ENCODE measurements around the gene MED12L.

MED12L gene

DNA sequence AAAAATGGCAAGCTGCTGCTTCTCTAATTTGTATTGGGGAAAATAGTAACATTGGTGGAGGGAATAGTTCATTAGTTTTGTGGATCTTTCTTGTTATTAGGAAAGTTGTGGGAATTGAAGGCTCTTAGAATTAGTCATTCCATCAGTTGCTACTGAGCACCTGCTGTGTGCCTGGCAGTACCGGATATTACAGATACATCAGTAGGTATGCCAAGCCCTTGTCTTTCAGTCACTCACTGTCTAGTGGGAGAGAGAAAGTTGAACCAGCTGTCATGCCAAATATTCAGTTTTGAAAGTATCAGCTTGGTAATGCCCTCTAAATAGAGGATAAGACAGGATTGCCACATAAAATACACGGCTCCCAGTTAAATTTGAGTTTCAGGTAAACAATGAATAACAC, 342.9 kb downstream of the MED12L start:
- Histone ChIP-seq H3K4me3 (replicated peaks; ENCODE audit: insufficient read depth, low read length) (no peak overlapping the region), H3K27ac (replicated peaks) (no peak overlapping the region), H3K27me3 (ENCODE audit: insufficient read depth, poor library complexity, severe bottlenecking) (no peaks in the 10 kb centered on the region)
- no peak for DNase-seq (ENCODE audit: low read depth in 1 of 2, low spot score in 1 of 2)
- no peak for TF ChIP-seq GABPA (IDR thresholded peaks at IDR 0.05; ENCODE audit: low read depth)
- TF ChIP-seq, protein P1, sequence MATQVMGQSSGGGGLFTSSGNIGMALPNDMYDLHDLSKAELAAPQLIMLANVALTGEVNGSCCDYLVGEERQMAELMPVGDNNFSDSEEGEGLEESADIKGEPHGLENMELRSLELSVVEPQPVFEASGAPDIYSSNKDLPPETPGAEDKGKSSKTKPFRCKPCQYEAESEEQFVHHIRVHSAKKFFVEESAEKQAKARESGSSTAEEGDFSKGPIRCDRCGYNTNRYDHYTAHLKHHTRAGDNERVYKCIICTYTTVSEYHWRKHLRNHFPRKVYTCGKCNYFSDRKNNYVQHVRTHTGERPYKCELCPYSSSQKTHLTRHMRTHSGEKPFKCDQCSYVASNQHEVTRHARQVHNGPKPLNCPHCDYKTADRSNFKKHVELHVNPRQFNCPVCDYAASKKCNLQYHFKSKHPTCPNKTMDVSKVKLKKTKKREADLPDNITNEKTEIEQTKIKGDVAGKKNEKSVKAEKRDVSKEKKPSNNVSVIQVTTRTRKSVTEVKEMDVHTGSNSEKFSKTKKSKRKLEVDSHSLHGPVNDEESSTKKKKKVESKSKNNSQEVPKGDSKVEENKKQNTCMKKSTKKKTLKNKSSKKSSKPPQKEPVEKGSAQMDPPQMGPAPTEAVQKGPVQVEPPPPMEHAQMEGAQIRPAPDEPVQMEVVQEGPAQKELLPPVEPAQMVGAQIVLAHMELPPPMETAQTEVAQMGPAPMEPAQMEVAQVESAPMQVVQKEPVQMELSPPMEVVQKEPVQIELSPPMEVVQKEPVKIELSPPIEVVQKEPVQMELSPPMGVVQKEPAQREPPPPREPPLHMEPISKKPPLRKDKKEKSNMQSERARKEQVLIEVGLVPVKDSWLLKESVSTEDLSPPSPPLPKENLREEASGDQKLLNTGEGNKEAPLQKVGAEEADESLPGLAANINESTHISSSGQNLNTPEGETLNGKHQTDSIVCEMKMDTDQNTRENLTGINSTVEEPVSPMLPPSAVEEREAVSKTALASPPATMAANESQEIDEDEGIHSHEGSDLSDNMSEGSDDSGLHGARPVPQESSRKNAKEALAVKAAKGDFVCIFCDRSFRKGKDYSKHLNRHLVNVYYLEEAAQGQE (IDR thresholded peaks at IDR 0.05; ENCODE audit: insufficient replicate concordance, low read depth) = no peak
- TF ChIP-seq POLR2AphosphoS5 (IDR thresholded peaks at IDR 0.05; ENCODE audit: low read depth) = no peak
- TF ChIP-seq SPI1 (IDR thresholded peaks at IDR 0.05; ENCODE audit: borderline replicate concordance, low read depth) = no peak
- TF ChIP-seq, protein P2, sequence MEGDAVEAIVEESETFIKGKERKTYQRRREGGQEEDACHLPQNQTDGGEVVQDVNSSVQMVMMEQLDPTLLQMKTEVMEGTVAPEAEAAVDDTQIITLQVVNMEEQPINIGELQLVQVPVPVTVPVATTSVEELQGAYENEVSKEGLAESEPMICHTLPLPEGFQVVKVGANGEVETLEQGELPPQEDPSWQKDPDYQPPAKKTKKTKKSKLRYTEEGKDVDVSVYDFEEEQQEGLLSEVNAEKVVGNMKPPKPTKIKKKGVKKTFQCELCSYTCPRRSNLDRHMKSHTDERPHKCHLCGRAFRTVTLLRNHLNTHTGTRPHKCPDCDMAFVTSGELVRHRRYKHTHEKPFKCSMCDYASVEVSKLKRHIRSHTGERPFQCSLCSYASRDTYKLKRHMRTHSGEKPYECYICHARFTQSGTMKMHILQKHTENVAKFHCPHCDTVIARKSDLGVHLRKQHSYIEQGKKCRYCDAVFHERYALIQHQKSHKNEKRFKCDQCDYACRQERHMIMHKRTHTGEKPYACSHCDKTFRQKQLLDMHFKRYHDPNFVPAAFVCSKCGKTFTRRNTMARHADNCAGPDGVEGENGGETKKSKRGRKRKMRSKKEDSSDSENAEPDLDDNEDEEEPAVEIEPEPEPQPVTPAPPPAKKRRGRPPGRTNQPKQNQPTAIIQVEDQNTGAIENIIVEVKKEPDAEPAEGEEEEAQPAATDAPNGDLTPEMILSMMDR (IDR thresholded peaks at IDR 0.05; ENCODE audit: insufficient read depth, low read length) = no peak

DNA sequence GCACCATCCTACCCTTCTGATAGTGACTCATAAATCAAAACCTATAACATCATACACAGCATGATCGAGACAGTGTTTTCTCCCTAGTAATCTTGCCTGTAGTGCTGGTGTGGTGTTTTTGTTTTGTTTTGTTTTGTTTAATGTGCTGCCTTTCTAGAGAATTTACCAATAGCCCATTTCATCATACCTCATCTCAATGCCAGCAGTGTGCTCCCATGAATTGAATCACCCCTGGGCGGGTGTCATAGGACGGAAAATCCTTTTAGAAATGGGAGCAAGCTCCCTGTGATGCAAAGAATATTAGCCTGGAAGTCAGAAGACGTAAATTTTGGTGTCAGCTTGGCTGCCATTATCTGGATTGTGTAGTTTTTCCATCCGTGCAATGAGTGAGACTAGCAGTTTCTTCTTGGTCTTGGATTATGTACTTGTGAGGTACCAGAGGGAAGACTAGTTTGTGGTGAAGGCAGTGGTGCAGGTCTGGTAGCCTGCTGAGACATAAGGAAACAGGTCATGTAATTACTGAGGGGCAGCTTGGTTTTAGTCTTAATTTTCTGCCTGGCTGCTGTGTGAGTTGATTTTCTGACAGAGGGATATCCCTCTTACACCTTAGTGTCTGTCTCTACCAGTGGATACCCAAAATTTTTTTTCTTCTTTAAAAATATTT, 345.5 kb downstream of the MED12L start:
- no peak overlapping the region for H3K27ac ChIP-seq (replicated peaks)
- DNase-seq (ENCODE audit: low read depth in 1 of 2, low spot score in 1 of 2) = no peak
- no peaks in the 10 kb centered on the region for H3K27me3 ChIP-seq (ENCODE audit: insufficient read depth, poor library complexity, severe bottlenecking)
- TF ChIP-seq SPI1 (IDR thresholded peaks at IDR 0.05; ENCODE audit: borderline replicate concordance, low read depth) = no peak
- TF ChIP-seq, protein P1 (IDR thresholded peaks at IDR 0.05; ENCODE audit: insufficient replicate concordance, low read depth) = no peak
- TF ChIP-seq POLR2AphosphoS5 (IDR thresholded peaks at IDR 0.05; ENCODE audit: low read depth) = no peak
- no peak for TF ChIP-seq GABPA (IDR thresholded peaks at IDR 0.05; ENCODE audit: low read depth)
- TF ChIP-seq, protein P2 (IDR thresholded peaks at IDR 0.05; ENCODE audit: insufficient read depth, low read length) = no peak
- no peak overlapping the region for H3K4me3 ChIP-seq (replicated peaks; ENCODE audit: insufficient read depth, low read length)

DNA sequence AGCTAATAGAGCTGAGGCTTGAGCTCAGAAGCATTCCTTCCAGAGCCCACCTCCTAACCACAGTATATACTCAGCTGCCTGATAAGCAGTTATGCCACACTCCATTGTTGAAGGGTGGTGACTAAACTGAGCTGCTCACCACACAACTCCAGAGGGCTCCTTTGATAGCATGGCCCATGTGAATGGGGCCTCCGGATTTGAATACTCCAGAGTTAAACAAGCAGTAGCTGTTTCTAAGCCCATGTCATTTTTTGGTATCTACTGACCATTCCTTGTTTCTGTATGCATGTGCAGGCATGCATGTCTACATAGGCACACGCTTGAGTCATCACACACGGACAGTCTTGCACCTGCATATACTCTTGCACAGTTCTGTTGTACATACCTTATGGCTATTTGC, 346.5 kb downstream of the MED12L start:
- Histone ChIP-seq H3K4me3 (replicated peaks; ENCODE audit: insufficient read depth, low read length) (no peak overlapping the region), H3K27ac (replicated peaks) (no peak overlapping the region), H3K27me3 (ENCODE audit: insufficient read depth, poor library complexity, severe bottlenecking) (no peaks in the 10 kb centered on the region)
- no peak for DNase-seq (ENCODE audit: low read depth in 1 of 2, low spot score in 1 of 2)
- TF ChIP-seq SPI1 (IDR thresholded peaks at IDR 0.05; ENCODE audit: borderline replicate concordance, low read depth) (no peak), POLR2AphosphoS5 (IDR thresholded peaks at IDR 0.05; ENCODE audit: low read depth) (no peak), GABPA (IDR thresholded peaks at IDR 0.05; ENCODE audit: low read depth) (no peak)
- TF ChIP-seq, protein P1 (IDR thresholded peaks at IDR 0.05; ENCODE audit: insufficient replicate concordance, low read depth) = no peak
